NCI-H82 (cell line): ENCODE measurements around the gene PHF20.
A peak's percentile ranks its signal among the peaks of the same experiment; 100 is the strongest.
"Not testable (repeated sequence)": the region's sequence is repeated elsewhere in the genome, so short reads cannot be mapped to it uniquely, and the experiment has no call there.

Experiments
- DNase-seq: peaks from one replicate; lab custom pipeline; 2025; lab: John Stamatoyannopoulos, UW

The PHF20 gene

GRCh38 chr20:35739294-35740163, 32.3 kb upstream of the PHF20 start:
- DNase-seq: no peak

- peak; percentile 100 for DNase-seq
Measured at GRCh38 chr20:35741892-35742740, 29.7 kb upstream of the PHF20 start, which contains the start of gene RBM39. RBM39 (minus strand) TSS chr20:35742260; CDS start chr20:35740874, 1,386 bp downstream.

- DNase-seq: peak; percentile 83
Measured at GRCh38 chr20:35742741-35743523, 28.9 kb upstream of the PHF20 start.

- peak; percentile 32 for DNase-seq
Measured at GRCh38 chr20:35743693-35744491, 27.9 kb upstream of the PHF20 start.

- not testable (repeated sequence) for DNase-seq
Measured at GRCh38 chr20:35744492-35744841, 27.3 kb upstream of the PHF20 start.

GRCh38 chr20:35750611-35751010, 21.2 kb upstream of the PHF20 start:
- no peak for DNase-seq

GRCh38 chr20:35756404-35756803, 15.4 kb upstream of the PHF20 start:
- DNase-seq: no peak

- peak; percentile 34 for DNase-seq
Measured at GRCh38 chr20:35757098-35757705, 14.6 kb upstream of the PHF20 start.

GRCh38 chr20:35761548-35761947, 10.3 kb upstream of the PHF20 start:
- not testable (repeated sequence) for DNase-seq

- DNase-seq: no peak
Measured at GRCh38 chr20:35762461-35762860, 9.4 kb upstream of the PHF20 start.

- not testable (repeated sequence) for DNase-seq
Measured at GRCh38 chr20:35764936-35765335, 6.9 kb upstream of the PHF20 start.

- no peak for DNase-seq
Measured at GRCh38 chr20:35766843-35767242, 5.0 kb upstream of the PHF20 start.

- DNase-seq: no peak
Measured at GRCh38 chr20:35767683-35768481, 3.9 kb upstream of the PHF20 start.

GRCh38 chr20:35768731-35769664, 2.8 kb upstream of the PHF20 start:
- peak; percentile 88 for DNase-seq

- no peak for DNase-seq
Measured at GRCh38 chr20:35771367-35771688, 487 bp upstream of the PHF20 start.

GRCh38 chr20:35772563-35773058, 796 bp downstream of the PHF20 start:
- no peak for DNase-seq

- DNase-seq: no peak
Measured at GRCh38 chr20:35773154-35773751, 1.4 kb downstream of the PHF20 start.

GRCh38 chr20:35774391-35774790, 2.6 kb downstream of the PHF20 start:
- DNase-seq: no peak
